ENCODE data around the gene SHC4.
"Not testable (repeated sequence)": the region's sequence is repeated elsewhere in the genome, so short reads cannot be mapped to it uniquely, and the experiment has no call there.

SHC4 gene, protein sequence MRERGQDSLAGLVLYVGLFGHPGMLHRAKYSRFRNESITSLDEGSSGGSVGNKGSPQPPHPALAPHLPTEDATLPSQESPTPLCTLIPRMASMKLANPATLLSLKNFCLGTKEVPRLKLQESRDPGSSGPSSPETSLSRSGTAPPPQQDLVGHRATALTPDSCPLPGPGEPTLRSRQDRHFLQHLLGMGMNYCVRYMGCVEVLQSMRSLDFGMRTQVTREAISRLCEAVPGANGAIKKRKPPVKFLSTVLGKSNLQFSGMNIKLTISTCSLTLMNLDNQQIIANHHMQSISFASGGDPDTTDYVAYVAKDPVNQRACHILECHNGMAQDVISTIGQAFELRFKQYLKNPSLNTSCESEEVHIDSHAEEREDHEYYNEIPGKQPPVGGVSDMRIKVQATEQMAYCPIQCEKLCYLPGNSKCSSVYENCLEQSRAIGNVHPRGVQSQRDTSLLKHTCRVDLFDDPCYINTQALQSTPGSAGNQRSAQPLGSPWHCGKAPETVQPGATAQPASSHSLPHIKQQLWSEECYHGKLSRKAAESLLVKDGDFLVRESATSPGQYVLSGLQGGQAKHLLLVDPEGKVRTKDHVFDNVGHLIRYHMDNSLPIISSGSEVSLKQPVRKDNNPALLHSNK

DNA sequence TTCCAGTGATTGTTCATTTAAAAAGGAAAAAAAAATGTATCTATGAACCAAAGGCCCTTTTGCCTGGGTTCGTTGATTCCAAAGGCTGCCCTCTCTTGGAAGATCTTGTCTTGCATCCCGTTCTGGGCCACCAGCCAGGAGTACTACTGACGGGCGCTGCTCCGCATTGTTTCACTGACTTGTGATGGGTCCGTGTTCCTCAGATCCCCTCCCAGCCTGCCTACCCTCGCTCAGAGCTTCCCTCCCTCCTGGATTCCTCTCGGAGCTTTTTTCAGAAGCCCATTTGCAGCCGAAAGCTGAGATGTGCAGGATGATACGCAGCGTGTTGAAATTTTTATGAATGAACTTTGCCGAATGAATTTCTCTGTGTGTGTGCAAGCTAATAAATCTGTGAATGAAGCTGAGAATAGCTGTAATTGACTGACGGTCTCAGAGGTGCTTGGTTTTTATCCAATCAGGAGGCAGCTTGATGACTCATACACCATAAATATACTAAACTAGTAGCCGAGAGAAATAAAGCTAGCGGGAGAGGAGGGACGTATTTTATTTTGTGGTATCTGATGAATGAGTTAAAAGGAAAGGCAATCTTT, at the start of gene SHC4:
TSS of gene SHC4 (minus strand) at position 396 of the 590 bp plus-strand sequence. CDS start 904 bp downstream, outside the sequence.
- DNase-seq, result peak; percentile 76

DNA sequence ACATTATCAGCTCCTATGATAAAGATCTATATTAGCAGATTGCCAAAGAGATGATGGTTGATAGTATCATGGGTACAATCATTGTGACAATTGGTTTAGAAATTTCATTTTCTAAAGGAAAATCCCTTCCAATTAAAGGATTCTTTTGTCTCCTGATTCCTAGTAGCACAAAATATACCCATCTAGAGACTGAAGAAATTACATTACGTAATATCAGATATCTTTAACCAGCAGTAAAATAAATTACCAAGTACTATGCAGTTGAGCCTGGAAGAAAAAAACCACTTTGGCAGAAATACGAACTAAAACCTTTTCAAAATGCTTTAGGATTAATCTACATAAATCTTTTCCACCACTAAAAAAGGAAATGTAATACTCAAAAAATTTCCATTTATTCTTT, 35.6 kb upstream of the SHC4 start:
- DNase-seq, result no peak

DNA sequence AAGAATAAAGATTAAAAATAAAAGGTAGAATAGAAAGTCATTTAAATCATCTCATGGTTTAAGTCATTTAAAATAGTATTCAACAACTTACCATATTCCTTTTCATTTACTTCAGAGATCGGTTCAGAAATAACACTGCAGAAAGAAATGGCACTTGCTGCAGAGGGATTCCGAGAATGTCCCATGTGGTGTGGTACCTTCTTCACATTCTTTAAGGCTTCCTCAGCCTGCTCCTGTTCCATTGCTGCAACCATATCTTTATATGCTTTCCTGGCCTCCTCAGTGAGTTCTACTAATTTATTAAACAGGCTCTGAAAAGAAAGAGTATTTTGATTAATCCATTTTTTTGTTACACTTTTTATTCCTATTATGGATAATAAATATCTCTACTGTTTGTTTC, 32.6 kb upstream of the SHC4 start:
- DNase-seq, result no peak

DNA sequence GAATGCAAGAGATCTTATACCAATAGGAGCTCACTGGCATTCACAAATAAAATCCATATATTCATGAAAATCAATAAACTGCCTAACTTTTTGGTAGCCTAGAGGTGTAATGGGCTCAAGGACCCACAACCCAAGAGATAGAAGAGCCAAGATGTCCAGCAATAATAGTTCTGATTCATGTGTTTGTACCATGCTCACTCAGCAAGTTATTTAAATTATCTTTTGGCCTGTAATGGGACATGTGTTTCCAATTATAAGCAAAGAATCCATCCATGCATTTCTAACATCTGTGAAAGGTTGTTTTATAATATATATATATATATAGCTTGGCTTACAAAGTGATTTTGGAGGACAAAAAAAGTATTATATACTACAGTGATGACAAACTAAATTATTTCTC, 29.7 kb upstream of the SHC4 start:
- DNase-seq, result no peak

DNA sequence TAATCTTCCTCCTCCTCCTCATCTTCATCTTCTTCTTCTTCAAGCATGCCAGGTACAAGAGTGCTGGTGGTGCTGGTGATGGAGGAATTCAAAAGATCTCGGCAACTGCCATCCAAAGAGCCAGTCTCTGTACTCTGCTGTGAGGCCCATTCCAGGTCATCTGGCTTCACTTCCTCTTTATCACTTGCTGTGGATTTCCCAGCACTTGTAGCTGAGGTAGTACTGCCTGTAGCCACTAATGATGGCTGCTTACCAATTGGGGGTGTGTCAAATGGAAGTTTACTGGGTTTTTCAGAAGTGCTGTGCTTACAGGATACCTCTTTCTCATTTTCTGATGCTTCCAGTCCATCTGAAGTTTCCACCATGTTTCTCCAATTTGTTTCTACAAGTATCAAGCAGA, 28.8 kb upstream of the SHC4 start:
- DNase-seq, result no peak

DNA sequence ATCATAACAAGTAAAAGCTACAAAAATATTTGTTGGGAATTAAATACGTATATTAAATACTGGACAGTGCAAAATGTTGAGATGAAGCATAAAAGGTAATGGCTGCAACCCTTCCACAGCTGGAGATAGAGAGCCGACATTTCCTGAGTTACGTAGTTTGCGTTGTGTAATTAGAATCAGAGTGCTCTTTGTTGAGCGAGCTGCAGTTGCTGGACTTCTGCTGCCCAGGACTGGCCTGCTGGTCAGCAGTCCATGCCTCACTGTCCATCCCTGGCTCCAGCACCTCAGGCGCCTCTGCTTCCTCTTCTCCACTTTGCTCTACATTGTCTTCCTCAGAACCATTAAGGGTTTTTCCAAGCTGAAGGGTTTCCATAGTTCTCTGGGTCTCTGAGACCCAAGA, 28.4 kb upstream of the SHC4 start:
- no peak for DNase-seq

DNA sequence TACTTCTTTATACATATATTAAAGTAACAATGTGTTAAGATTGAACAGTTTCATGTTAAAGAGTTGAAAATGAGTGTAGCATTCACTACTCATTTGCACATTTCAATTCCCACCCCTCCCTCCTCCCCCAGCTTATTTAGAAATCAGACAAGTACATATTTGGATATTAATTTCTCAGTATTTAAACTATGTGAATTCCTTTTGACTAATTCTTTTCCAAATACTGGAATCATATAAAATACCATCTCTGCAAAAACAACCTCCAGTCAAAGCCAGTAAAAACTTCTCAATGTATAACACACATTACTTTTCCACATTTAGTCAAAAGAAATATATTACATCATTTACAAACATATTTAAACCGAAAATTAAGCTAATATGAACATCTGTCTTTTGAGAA, 25.5 kb upstream of the SHC4 start:
- DNase-seq, result no peak

DNA sequence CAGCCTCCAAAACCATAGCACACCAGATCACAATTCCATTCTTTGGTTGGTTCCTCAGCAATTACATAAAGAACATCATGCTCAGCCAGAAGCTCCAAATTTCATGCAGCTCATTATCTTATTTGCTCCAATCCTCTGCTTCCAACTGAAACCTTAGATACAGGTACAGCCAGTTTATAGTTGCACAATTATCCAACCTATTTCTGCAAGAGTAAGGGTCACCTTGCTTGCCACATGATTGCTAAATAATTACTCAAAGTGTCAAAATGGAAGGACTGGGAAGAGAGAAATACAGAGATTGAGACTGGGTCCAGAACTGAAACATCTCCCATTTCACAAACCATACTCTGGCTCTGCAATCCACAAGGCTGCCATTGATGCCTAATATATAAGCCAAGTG, 23.4 kb upstream of the SHC4 start:
- no peak for DNase-seq

DNA sequence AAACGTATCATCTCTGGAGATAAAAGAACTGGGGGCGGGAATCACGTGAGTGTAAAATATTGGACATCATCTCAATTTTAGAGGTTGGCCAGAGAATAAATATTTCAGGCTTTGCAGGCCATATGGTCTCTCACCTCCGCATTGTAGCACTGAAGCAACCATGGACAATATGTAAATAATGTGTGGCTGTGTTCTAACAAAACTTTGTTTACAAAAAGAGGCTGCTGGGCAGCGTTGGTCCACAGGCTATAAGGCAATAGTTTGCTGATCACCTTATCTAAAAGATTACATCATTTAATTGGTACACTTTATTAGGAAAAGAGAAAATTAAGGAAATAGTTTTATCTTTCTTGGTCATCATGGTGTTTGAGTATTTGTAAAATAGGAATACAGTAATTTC, 22.5 kb upstream of the SHC4 start:
- DNase-seq, result no peak

DNA sequence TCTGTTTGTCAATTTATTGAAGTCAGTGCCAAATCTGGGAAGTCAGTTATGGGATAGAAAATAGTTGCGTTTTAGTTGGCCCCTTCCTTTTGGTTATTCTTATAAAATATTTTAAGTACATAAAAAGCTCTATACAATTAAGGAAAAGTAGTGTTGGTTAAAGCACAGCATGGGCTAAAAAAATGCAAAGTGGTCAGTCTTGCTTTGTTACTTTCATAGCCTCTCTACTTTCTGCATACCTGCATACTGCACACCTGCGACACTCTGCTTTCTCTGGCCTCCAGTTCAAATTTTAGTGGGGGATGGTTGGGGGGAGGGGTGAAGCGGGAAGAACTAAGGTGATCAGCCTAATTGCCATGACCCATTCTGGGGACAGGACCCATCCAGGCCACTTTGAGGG, 21.8 kb upstream of the SHC4 start:
- DNase-seq, result no peak

DNA sequence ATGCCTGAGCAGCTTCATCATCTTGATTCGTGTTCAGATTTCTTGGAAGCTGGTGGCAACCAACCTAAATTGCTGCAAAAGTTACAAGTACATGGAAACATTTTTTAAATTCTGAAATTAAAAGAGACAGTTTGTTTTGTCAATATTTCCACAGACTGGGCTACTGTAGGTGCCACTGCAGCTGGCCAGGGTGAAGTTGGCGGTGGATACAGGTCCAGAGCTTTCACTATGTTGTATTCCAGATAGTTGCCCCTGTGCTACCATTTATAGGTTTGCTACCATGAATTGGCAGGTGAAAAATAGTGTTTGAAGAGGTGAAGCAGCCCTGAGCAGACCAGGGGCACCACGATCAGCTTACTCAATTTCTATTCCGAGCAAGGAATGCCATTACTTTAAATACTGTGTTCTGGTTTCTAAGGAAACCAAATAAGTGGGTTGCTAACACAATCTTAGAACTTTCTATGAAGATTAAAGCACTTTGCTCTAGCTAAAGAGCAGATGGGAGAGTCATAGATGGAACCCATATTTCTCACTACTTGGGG, 21.2 kb upstream of the SHC4 start:
- no peak for DNase-seq

DNA sequence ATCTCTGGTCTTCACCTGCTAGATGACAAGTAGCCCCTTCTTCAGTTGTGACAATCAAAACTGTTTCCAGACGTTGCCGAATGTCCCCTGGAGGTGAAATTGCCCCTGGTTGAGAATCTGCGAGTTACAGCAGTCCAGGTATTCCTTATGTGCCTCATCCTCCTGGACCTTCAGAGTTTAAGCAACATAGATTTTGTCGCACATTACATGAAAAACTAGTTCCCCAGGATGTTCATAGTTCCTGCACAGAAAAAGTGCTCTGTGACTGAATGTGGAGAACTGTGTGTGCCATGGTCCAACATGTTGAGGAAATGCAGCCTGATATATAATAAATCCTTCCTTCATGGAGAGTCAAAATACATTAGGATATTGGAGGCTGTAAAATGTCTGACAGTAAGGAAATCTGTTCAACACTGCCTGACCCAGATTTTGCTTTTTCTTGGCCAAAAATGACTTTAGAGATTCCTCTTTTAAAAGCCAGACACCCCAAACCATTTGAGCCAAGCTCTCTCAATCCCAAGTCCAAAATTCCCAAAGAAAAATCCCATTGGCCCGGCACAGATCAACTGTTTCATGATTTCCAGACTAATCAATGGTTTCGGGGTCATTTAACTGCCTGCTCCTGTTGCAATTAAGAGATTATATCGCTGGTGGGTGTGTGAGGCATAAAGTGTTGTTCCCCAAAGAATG, 20.4 kb upstream of the SHC4 start:
- no peak for DNase-seq

DNA sequence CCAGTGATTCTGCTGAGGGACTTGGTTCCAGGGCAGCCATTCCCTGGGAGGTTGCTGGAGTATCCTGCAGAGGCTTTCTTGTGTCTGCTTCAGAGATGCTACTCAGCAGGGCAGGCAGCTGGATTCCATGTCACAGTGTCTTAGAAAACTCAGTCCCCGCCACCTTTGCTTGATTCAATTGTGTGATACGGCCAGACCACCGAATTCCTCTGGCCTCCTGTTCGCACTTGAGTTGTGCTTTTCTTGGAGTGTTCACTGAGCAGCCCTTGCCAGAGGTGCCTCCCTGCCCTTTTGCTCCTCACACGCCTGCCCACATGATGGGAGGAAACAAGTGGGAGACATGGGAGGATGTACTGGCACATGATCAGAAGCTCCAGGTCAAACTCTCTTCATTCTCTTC, 19.6 kb upstream of the SHC4 start:
- DNase-seq, result no peak

DNA sequence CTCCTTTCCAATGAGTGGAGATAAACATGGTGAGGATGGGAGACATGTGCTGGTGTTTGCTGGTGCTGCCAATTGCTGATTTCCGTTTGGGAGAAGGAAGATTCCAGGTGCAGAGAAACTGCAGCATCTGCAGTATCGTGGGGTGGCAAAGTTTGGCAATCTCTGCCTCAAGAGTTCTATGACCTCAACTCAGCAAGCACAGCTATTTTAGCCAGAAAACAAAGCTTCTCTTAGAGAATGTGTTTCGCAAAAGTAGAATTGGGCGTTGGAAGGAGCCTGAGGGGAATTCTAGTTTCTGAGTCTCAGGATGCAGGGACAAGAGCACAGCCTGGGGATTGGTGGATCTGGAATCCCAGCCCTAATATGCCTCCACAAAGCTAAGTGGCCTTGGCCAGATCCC, 18.2 kb upstream of the SHC4 start:
- DNase-seq, result no peak

DNA sequence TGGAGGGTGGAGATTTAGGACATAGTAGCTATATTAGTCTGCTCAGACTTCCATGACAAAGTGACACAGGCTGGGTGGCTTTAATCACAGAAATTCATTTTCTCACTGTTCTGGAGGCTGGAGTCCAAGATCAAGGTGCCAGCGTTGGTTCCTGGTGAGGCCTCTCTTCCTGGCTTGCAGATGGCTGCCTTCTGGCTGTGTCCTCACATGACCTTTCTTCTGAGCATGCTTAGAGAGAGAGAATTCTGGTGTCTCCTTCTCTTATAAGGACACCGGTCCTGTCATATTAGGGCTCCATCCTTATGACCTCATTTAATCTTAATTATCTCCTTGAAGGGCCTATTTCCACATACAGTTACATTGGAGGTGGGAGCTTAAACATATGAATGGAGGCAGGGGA, 14.9 kb upstream of the SHC4 start:
- DNase-seq, result no peak

DNA sequence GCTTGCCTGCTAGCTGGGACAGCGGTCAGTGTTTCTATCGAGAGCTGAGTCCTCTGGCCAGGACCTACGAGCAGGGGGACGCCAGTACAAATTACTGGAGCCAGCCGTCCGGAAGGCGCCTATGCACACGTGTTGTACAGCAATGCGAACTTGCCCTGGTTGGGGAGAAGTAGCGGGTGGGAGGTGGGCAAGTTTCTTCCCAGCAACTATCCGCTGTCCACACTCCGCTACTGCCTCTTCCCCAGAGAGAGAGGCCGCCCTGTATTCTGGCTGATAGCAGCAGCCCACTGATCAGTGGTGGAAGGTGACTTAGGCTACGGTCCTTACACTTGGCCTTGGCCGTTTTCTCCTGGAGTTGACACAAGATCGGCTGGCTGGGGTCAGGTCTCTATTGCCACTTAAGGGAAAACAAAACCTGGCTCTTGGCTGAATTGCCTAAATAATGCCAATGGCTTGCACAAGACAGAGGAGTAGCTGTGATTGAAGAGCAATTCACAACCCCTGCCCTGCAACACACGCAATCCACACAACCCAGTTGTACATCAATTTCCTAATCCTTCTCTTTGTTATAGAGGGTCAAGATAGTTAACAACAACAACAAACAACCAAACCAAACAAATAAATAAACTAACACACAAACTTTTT, 12.8 kb upstream of the SHC4 start:
- no peak for DNase-seq

DNA sequence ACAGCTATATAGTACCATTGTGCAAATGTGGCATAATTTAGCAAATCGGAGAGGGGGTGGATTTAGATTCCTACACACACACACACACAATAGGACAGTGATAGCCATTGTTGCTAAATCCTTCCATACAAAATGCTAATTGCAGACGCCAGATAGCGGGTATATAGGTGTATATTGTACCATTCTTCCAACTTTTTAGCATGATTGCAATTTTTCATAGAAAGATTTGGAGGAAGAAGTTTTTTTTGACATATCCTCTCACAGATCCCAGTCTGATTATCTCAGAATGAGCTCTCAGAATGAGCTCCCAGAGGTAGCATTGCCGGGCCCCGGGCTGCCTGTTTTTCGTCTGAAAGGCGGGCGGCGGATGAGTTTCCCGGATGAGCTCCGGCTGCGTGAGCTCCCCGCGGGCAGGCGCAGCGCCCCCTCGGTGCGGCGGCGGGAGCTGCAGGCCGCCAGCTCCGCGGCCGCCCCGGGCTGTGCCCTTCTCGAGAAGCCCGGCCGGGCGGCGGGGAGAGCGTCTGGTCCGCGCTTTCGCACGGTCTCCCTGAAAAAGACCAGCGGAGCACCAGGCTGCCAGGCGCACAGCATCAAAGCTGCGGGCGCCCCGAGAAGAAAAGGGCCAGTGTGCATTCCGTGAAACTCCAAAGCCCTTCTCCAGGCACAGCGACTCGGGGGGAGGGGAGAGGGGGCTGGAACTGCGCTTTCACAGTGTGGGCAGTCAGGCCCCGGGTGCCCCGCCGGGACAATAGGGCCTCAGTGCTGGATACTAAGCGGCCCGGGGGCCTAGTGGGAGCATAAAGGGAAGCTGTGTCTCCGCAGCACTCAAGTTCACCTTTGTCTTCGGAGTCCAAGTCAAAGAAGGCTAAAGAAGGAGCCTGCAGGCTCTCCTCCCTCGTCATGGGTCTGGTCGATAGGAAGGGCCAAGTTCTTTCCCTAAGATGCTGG, 12.0 kb upstream of the SHC4 start:
- DNase-seq, result peak; percentile 73

DNA sequence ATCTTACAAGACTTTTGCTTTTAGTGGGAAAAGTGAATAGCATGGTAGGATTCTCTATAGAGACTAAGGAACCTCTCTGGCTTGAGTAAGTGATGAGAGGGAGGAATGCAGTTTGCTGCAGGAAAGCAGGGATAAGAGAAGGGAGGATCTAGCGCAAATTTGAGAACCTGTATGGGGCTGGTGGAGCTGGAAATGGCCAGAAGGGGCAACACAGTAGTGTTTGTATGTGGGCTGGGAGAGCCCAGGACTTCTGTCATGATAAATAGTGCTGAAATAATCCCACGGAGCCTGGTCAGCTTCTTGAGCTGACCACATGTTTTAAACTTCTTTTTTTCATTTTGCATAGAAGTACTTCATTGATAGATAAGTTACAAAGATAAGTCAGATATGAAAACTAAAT, 11.2 kb upstream of the SHC4 start:
- DNase-seq, result no peak

DNA sequence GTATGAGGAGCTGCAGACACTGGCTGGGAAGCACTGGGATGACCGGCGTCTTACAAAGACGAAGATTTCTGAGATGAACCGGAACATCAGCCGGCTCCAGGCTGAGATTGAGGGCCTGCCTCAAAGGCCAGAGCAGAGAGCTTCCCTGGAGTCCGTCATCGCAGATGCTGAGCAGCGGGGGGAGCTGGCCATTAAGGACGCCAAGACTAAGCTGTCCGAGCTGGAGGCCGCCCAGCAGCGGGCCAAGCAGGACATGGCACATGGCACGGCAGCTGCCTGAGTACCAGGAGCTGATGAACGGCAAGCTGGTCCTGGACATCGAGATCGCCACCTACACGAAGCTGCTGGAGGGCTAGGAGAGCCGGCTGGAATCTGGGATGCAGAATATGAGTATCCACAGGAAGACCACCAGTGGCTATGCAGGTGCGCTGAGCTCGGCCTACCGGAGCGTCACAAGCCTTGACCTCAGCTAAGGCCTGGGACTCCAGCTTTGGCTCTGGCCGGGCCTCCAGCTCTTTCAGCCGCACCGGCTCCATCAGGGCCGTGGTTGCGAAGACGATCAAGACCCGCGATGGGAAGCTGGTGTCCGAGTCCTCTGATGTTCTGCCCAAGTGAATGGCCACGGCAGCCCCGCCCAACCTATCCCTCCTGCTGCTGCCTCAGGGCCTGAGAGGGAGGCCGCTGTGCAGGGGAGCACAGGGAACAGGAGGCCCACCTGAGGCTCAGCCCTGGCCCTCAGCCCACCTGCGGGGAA, 9.2 kb upstream of the SHC4 start:
- no peak for DNase-seq

DNA sequence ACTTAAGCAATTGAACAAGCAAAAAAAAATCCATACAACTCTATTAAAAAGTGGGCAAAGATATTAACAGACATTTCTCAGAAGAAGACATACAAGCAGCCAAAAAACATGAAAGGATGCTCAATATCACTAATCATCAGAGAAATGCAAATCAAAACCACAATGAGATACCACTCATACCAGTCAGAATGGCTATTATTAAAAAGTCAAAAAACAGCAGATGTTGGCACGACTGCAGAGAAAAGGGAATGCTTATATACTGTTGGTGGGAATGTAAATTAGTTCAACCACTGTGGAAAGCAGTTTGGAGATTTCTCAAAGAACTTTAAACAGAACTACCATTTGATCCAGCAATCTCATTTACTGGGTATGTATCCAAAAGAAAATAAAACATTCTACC, 7.2 kb upstream of the SHC4 start:
- DNase-seq, result not testable (repeated sequence)

DNA sequence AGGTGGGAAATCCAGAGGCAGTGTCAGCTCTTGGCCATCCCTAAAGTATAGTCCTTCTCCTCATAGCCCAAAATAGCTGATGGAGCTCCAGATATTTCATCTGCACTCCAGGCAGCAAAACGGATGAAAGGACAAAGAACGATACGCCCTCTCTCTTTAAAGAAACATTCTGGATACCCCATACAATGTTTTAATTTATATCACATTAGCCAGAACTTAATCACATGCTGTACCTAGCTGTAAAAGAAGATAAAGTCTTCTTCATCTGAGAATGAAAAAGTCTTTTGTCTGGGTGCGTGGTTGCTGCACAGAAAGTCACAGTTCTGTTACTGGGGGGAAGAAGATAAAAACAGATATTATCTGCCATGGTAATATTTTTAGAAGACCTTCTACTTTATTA, 4.3 kb upstream of the SHC4 start:
- DNase-seq, result no peak

Data from NCI-H226 (cell line).